T47D (cell line): ENCODE data around the gene ATG10.
"Not testable (repeated sequence)": the region's sequence is repeated elsewhere in the genome, so short reads cannot be mapped to it uniquely, and the experiment has no call there.

Experiments used
- DNase-seq, 2 experiments: peaks; one replicate each; pipeline versions ENCODE4 v3.0.0 to v3.0.0-alpha.2; 2011 to 2012; ENCODE audit warnings: low read depth in 1 of 2, low spot score in 1 of 2
- JUND ChIP-seq: IDR thresholded peaks from 2 replicates; pipeline ENCODE4 v1.6.1; 2012; ENCODE audit warnings: low read depth
- in situ Hi-C: cut with HindIII; loops from 2 replicates; pipeline ENCODE4 v1.10.0; 2016; ENCODE audit warnings: low sequenced_read_pairs, low pct_unique_long_range_greater_than_20kb

The ATG10 gene

GRCh38 chr5:82129723-82130285 is 158.0 kb downstream of the ATG10 start:
- DNase-seq = no peak
- in situ Hi-C loops = no loop called here
- no peak for TF ChIP-seq JUND

- in situ Hi-C loops = no loop called here
- no peak for TF ChIP-seq JUND
- no peak for DNase-seq
Measured at GRCh38 chr5:82130602-82131001, 158.8 kb downstream of the ATG10 start.

- no peak for DNase-seq
- TF ChIP-seq JUND = no peak
- in situ Hi-C loops = no loop called here
Measured at GRCh38 chr5:82137205-82137604, 165.4 kb downstream of the ATG10 start.

- DNase-seq, in situ Hi-C loops: not testable (repeated sequence)
Measured at GRCh38 chr5:82139837-82140236, 168.0 kb downstream of the ATG10 start.

GRCh38 chr5:82142217-82142841 is 170.5 kb downstream of the ATG10 start:
- no peak for DNase-seq
- TF ChIP-seq JUND = no peak
- in situ Hi-C loops = no loop called here

GRCh38 chr5:82142928-82143577 is 171.2 kb downstream of the ATG10 start:
- no peak for DNase-seq
- no peak for TF ChIP-seq JUND

GRCh38 chr5:82147860-82148573 is 176.2 kb downstream of the ATG10 start:
- TF ChIP-seq JUND = no peak
- in situ Hi-C loops = no loop called here
- no peak for DNase-seq

More at GRCh38 chr5:82142928-82143577, 171.2 kb downstream of the ATG10 start:
- in situ Hi-C loops = no loop called here

- no peak for TF ChIP-seq JUND
- DNase-seq = no peak
- in situ Hi-C loops = no loop called here
Measured at GRCh38 chr5:82149434-82149833, 177.6 kb downstream of the ATG10 start.

GRCh38 chr5:82150559-82150958 is 178.7 kb downstream of the ATG10 start:
- no peak for DNase-seq
- in situ Hi-C loops = no loop called here
- TF ChIP-seq JUND = no peak

GRCh38 chr5:82151204-82151603 is 179.4 kb downstream of the ATG10 start:
- DNase-seq = no peak
- in situ Hi-C loops = no loop called here
- TF ChIP-seq JUND = no peak

GRCh38 chr5:82151662-82152061 is 179.8 kb downstream of the ATG10 start:
- no peak for TF ChIP-seq JUND
- DNase-seq = no peak
- in situ Hi-C loops = no loop called here

GRCh38 chr5:82152978-82153481 is 181.2 kb downstream of the ATG10 start:
- TF ChIP-seq JUND = no peak
- in situ Hi-C loops = no loop called here
- no peak for DNase-seq

- no peak for DNase-seq
- in situ Hi-C loops = no loop called here
- no peak for TF ChIP-seq JUND
Measured at GRCh38 chr5:82154776-82155175, 183.0 kb downstream of the ATG10 start.
